K562 (cell line): ENCODE data around the gene SEC23IP. TPM values are rescaled to one million over a fixed set of nuclear protein-coding genes. Genes with fewer than 3 reads are reported as not detected.

Experiments
- ATAC-seq: fragments of 200-7000 bp; cut with Tn5 transposase; 3 replicates; pipeline ENCODE4 v1.9.1; 2020; ENCODE audit warnings: moderate library complexity
- BruUV-seq: library from RNA; stranded (reverse); fragments of 400-500 nt; replicated peaks from 2 replicates; lab custom pipeline; 2021; lab: Mats Ljungman, UMichigan
- CTCF ChIA-PET: fragments of 300-600 bp; formaldehyde crosslinking; extraction: SDS; loops from one replicate; lab custom pipeline; 2021; ENCODE audit warnings: low intra/inter-chr PET ratio; lab: Yijun Ruan, JAX
- POLR2A ChIA-PET: fragments of 300-600, 350-650 bp; sonication (Branson Sonifier 250); formaldehyde crosslinking; extraction: SDS; loops from one replicate; lab custom pipeline; 2021; ENCODE audit warnings: antibody characterized with exemption, inconsistent platforms; lab: Yijun Ruan, JAX
- DNase-seq, 4 experiments: peaks; one replicate each; pipeline versions ENCODE4 v3.0.0 to v3.0.0-alpha.2; 2011 to 2018; ENCODE audit warnings: low spot score in 3 of 4, mixed read lengths in 3 of 4; ENCODE audit errors: extremely low read depth in 1 of 4
- FAIRE-seq: peaks from 2 replicates; lab custom pipeline; 2011; peaks lifted over from hg19 to GRCh38; lab: Jason Lieb, UNC
- H2AFZ ChIP-seq: 2 replicates; pipeline ENCODE4 v1.6.0; 2011; ENCODE audit warnings: low read depth, low read length, control low read depth, inconsistent platforms
- H3K27ac ChIP-seq: fragments of 200-600 bp; 3 replicates; pipeline ENCODE4 v1.8.0; 2011; ENCODE audit warnings: low read depth, mild to moderate bottlenecking, control low read depth, inconsistent platforms, low read length, moderate library complexity, mixed read lengths; ENCODE audit errors: extremely low read depth
- H3K27me3 ChIP-seq, 2 experiments: fragments of 300-600 bp in 1 of 2; 2 replicates in 1 of 2; 3 replicates in 1 of 2; pipeline versions ENCODE4 v1.6.0 to v1.8.0; 2011; ENCODE audit warnings: inconsistent platforms in 2 of 2, low read length in 2 of 2, mild to moderate bottlenecking in 1 of 2, mixed read lengths in 1 of 2, moderate library complexity in 1 of 2; ENCODE audit not compliant: control insufficient read depth in 2 of 2, insufficient read depth in 2 of 2
- H3K36me3 ChIP-seq: fragments of 300-600 bp; 3 replicates; pipeline ENCODE4 v1.8.0; 2011; ENCODE audit warnings: mild to moderate bottlenecking, low read length, inconsistent platforms; ENCODE audit not compliant: control insufficient read depth, insufficient read depth
- H3K4me1 ChIP-seq, 2 experiments: fragments of 200-600 bp in 1 of 2; replicated peaks in 1 of 2; 2 replicates in 1 of 2; 3 replicates in 1 of 2; pipeline versions ENCODE4 v1.5.1 to v1.8.0; 2011; ENCODE audit warnings: inconsistent platforms in 2 of 2, low read length in 2 of 2, mild to moderate bottlenecking in 1 of 2, mixed read lengths in 1 of 2, moderate library complexity in 1 of 2; ENCODE audit not compliant: control insufficient read depth in 2 of 2, insufficient read depth in 2 of 2
- H3K4me2 ChIP-seq: 2 replicates; pipeline ENCODE4 v1.6.1; 2011; ENCODE audit warnings: low read length, control low read depth, inconsistent platforms, mixed read lengths; ENCODE audit not compliant: insufficient read depth
- H3K4me3 ChIP-seq: fragments of 200-600 bp; sonication (generic), shearing (Covaris generic); 2 replicates; pipeline ENCODE4 v1.5.1; 2016; ENCODE audit warnings: control low read depth, inconsistent platforms
- H3K79me2 ChIP-seq: fragments of 200-600 bp; 3 replicates; pipeline ENCODE4 v1.8.0; 2011; ENCODE audit warnings: low read length, inconsistent platforms; ENCODE audit not compliant: control insufficient read depth, insufficient read depth
- H3K9ac ChIP-seq, 2 experiments: 2 replicates each; pipeline versions ENCODE4 v1.6.0 to v1.6.1; 2011; ENCODE audit warnings: low read depth in 2 of 2, low read length in 2 of 2, control low read depth in 1 of 2, inconsistent platforms in 1 of 2, mild to moderate bottlenecking in 1 of 2, mixed read lengths in 1 of 2; ENCODE audit not compliant: insufficient read depth in 1 of 2
- H3K9me1 ChIP-seq: one replicate; pipeline ENCODE4 v1.6.0; 2011; ENCODE audit warnings: inconsistent platforms, mild to moderate bottlenecking, low read length, moderate library complexity; ENCODE audit not compliant: control insufficient read depth, insufficient read depth
- H3K9me3 ChIP-seq: replicated peaks from 2 replicates; pipeline ENCODE4 v1.5.1; 2011; ENCODE audit warnings: low read depth, low read length, inconsistent platforms; ENCODE audit not compliant: control insufficient read depth, insufficient read depth
- H4K20me1 ChIP-seq: replicated peaks from 2 replicates; pipeline ENCODE4 v1.6.1; 2011; ENCODE audit warnings: low read length, inconsistent platforms, mixed read lengths; ENCODE audit not compliant: control insufficient read depth, insufficient read depth
- BHLHE40 ChIP-seq: IDR thresholded peaks from 2 replicates; pipeline ENCODE4 v1.6.1; 2011; ENCODE audit warnings: low read length, improper control_type of control experiment
- DIDO1 ChIP-seq: fragments of 450-650 bp; IDR thresholded peaks from 2 replicates; pipeline ENCODE4 v1.6.1; 2016; ENCODE audit warnings: low read depth, missing biosample characterization, missing genetic modification characterization
- HNRNPK ChIP-seq: fragments of 200-400 bp; formaldehyde crosslinking; IDR thresholded peaks from one replicate; pipeline ENCODE4 v1.6.1; 2018; ENCODE audit warnings: mild to moderate bottlenecking, low read depth, low read length; ENCODE audit not compliant: poor library complexity, severe bottlenecking
- NCOA4 ChIP-seq: fragments of 450-650 bp; IDR thresholded peaks from 2 replicates; pipeline ENCODE4 v1.6.1; 2018; ENCODE audit warnings: mild to moderate bottlenecking; ENCODE audit not compliant: partially characterized antibody
- PCBP1 ChIP-seq: fragments of 200-400 bp; formaldehyde crosslinking; IDR thresholded peaks from 2 replicates; pipeline ENCODE4 v1.6.1; 2018; ENCODE audit warnings: mild to moderate bottlenecking, low read depth, low read length; ENCODE audit not compliant: poor library complexity, severe bottlenecking
- RBM39 ChIP-seq: fragments of 200-400 bp; formaldehyde crosslinking; optimal IDR thresholded peaks from 2 replicates; pipeline ENCODE3; 2018; ENCODE audit warnings: low read depth, low read length
- SREBF1 ChIP-seq: fragments of 150-350 bp; IDR thresholded peaks from 2 replicates; pipeline ENCODE4 v1.6.1; 2014; ENCODE audit warnings: antibody characterized with exemption, low read depth, low read length, borderline replicate concordance
- WGBS: fragments of 100-300 bp; shearing (Covaris generic); methylation state at CpG from one replicate; pipeline ENCODE4 v1.1.6; 2016; ENCODE audit warnings: low coverage, mixed read lengths; ENCODE audit not compliant: insufficient coverage; ENCODE audit errors: missing lambda C conversion rate; 5-methylcytosine and 5-hydroxymethylcytosine counted together
- in situ Hi-C: fragments of 300-500 bp; cut with MboI; formaldehyde crosslinking; loops from 4 replicates; pipeline ENCODE4 v1.15.0; 2018; ENCODE audit warnings: inconsistent platforms, mixed read lengths
- intact Hi-C: fragments of 100-400 bp; cut with micrococcal nuclease; formaldehyde crosslinking; loops from 2 replicates; pipeline ENCODE4 v1.14.2; 2022
- polyA plus RNA-seq, 8 experiments: library from polyadenylated mRNA; depleted of rRNA in 4 of 8; stranded (reverse) in 5 of 8; unstranded in 3 of 8; fragments of >200 nt; fragmentation: Nextera tagmentation in 2 of 8; fragmentation: Illumina TruSeq in 1 of 8; extraction: Ambion mirVana in 2 of 8; extraction: Trizol in 1 of 8; gene quantifications; 2 replicates each; pipeline versions ENCODE4 v1.2.1 to v1.2.3, GENCODE V29; 2011 to 2014; ENCODE audit warnings: inconsistent platforms in 1 of 8, missing spikeins in 1 of 8
- total RNA-seq, 7 experiments: library from RNA; depleted of rRNA in 6 of 7; stranded (reverse); fragments of >200 nt in 6 of 7; fragmentation: Illumina TruSeq in 2 of 7; extraction: Trizol in 2 of 7; gene quantifications; 2 replicates each; pipeline versions ENCODE4 v1.2.1 to v1.2.3, GENCODE V29; 2011 to 2021; ENCODE audit warnings: low replicate concordance in 1 of 7
- TF ChIP-seq, protein P1 (sequence below): fragments of 450-650 bp; IDR thresholded peaks from 2 replicates; pipeline ENCODE4 v1.6.1; 2018; ENCODE audit warnings: mild to moderate bottlenecking, low read depth; ENCODE audit not compliant: partially characterized antibody
- TF ChIP-seq, protein P2 (sequence below): fragments of 200-800 bp; sonication (Bioruptor generic); IDR thresholded peaks from 2 replicates; pipeline ENCODE4 v1.6.1; 2017; ENCODE audit warnings: missing genetic modification characterization, missing compliant biosample characterization
- TF ChIP-seq, protein P3 (sequence below), 2 experiments: fragments of 450-650 bp in 1 of 2; sonication (generic) in 1 of 2; formaldehyde crosslinking in 1 of 2; IDR thresholded peaks in 1 of 2; conservative IDR thresholded peaks in 1 of 2; 2 replicates each; pipeline versions ENCODE4 v1.6.1 to v1.8.1; 2016 to 2023; ENCODE audit warnings: mild to moderate bottlenecking in 2 of 2, moderate library complexity in 2 of 2, inconsistent platforms in 1 of 2, missing genetic modification reagents in 1 of 2
- TF ChIP-seq, protein P4 (sequence below): fragments of 450-650 bp; IDR thresholded peaks from 2 replicates; pipeline ENCODE4 v1.6.1; 2017; ENCODE audit warnings: antibody characterized with exemption, mild to moderate bottlenecking

Gene SEC23IP
- total and polyA plus RNA-seq, 9 of the 15 experiments (the other 6 are each of a cell fraction or from before 2014, with no cell fraction given), result 15.8 to 38.4 (median 22.5) TPM

DNA sequence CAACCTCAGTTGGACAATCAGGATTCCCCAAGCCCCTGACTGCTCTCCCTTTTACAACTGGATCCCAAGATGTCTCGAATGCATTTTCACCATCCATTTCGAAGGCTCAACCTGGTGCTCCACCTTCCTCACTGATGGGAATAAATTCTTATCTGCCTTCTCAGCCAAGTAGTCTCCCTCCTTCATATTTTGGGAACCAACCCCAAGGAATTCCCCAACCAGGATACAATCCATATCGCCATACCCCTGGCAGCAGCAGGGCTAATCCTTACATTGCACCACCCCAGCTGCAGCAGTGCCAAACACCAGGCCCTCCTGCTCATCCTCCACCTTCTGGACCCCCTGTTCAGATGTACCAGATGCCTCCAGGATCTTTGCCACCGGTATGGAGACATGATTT lies 6.0 kb downstream of the SEC23IP start:
- H3K36me3 ChIP-seq, result peaks cover 64% of the 10 kb centered on the region
- POLR2A ChIA-PET, result no interaction called here
- in situ Hi-C loops, result no loop called here
- TF ChIP-seq NCOA4, result no peak
- no peak for TF ChIP-seq RBM39
- TF ChIP-seq, protein P1, sequence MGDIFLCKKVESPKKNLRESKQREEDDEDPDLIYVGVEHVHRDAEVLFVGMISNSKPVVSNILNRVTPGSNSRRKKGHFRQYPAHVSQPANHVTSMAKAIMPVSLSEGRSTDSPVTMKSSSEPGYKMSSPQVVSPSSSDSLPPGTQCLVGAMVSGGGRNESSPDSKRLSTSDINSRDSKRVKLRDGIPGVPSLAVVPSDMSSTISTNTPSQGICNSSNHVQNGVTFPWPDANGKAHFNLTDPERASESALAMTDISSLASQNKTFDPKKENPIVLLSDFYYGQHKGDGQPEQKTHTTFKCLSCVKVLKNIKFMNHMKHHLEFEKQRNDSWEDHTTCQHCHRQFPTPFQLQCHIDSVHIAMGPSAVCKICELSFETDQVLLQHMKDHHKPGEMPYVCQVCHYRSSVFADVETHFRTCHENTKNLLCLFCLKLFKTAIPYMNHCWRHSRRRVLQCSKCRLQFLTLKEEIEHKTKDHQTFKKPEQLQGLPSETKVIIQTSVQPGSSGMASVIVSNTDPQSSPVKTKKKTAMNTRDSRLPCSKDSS, result no peak
- no peak for TF ChIP-seq HNRNPK
- TF ChIP-seq, protein P2, sequence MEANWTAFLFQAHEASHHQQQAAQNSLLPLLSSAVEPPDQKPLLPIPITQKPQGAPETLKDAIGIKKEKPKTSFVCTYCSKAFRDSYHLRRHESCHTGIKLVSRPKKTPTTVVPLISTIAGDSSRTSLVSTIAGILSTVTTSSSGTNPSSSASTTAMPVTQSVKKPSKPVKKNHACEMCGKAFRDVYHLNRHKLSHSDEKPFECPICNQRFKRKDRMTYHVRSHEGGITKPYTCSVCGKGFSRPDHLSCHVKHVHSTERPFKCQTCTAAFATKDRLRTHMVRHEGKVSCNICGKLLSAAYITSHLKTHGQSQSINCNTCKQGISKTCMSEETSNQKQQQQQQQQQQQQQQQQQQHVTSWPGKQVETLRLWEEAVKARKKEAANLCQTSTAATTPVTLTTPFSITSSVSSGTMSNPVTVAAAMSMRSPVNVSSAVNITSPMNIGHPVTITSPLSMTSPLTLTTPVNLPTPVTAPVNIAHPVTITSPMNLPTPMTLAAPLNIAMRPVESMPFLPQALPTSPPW (CRISPR knock-in tag), result no peak
- TF ChIP-seq, protein P3, sequence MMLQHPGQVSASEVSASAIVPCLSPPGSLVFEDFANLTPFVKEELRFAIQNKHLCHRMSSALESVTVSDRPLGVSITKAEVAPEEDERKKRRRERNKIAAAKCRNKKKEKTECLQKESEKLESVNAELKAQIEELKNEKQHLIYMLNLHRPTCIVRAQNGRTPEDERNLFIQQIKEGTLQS (IDR thresholded peaks at IDR 0.05), result no peak
- TF ChIP-seq, protein P3 (CRISPR knock-in tag; conservative IDR thresholded peaks at IDR 0.05), result no peak
- TF ChIP-seq SREBF1, result no peak
- TF ChIP-seq, protein P4, sequence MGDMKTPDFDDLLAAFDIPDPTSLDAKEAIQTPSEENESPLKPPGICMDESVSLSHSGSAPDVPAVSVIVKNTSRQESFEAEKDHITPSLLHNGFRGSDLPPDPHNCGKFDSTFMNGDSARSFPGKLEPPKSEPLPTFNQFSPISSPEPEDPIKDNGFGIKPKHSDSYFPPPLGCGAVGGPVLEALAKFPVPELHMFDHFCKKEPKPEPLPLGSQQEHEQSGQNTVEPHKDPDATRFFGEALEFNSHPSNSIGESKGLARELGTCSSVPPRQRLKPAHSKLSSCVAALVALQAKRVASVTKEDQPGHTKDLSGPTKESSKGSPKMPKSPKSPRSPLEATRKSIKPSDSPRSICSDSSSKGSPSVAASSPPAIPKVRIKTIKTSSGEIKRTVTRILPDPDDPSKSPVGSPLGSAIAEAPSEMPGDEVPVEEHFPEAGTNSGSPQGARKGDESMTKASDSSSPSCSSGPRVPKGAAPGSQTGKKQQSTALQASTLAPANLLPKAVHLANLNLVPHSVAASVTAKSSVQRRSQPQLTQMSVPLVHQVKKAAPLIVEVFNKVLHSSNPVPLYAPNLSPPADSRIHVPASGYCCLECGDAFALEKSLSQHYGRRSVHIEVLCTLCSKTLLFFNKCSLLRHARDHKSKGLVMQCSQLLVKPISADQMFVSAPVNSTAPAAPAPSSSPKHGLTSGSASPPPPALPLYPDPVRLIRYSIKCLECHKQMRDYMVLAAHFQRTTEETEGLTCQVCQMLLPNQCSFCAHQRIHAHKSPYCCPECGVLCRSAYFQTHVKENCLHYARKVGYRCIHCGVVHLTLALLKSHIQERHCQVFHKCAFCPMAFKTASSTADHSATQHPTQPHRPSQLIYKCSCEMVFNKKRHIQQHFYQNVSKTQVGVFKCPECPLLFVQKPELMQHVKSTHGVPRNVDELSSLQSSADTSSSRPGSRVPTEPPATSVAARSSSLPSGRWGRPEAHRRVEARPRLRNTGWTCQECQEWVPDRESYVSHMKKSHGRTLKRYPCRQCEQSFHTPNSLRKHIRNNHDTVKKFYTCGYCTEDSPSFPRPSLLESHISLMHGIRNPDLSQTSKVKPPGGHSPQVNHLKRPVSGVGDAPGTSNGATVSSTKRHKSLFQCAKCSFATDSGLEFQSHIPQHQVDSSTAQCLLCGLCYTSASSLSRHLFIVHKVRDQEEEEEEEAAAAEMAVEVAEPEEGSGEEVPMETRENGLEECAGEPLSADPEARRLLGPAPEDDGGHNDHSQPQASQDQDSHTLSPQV, result no peak
- TF ChIP-seq PCBP1, result no peak
- TF ChIP-seq BHLHE40, result no peak
- TF ChIP-seq DIDO1, result no peak

More for the DNA sequence above, 6.0 kb downstream of the SEC23IP start:
- H3K27ac ChIP-seq, result no peak overlapping the region
- BruUV-seq, result no TSS peak
- H2AFZ ChIP-seq, result no peak overlapping the region
- no peak for DNase-seq
- ATAC-seq, result no peak
- no peak overlapping the region for H3K4me3 ChIP-seq
- no peak for FAIRE-seq
- H3K79me2 ChIP-seq, result peaks cover 84% of the 10 kb centered on the region
- WGBS, result 72% methylated on average over 3 of the region's 4 CpGs
- peaks cover 0 to 16% of the 10 kb centered on the region in 2 experiments; a peak in 3 of 5 replicates for H3K4me1 ChIP-seq
- H3K9me3 ChIP-seq, result no peaks in the 10 kb centered on the region
- H3K9ac ChIP-seq, result no peak overlapping the region
- intact Hi-C loops, result no loop called here
- H4K20me1 ChIP-seq, result peaks cover 6% of the 10 kb centered on the region
- H3K4me2 ChIP-seq, result no peak overlapping the region
- CTCF ChIA-PET, result no interaction called here
- H3K9me1 ChIP-seq, result no peaks in the 10 kb centered on the region
- no peaks in the 10 kb centered on the region for H3K27me3 ChIP-seq
